DOHH2 (cell line): ENCODE data around the gene NEK10.

ENCODE experiments used
- CTCF ChIP-seq: fragments of 200-600 bp; sonication (generic); IDR thresholded peaks from one replicate; pipeline ENCODE4 v1.5.1; 2014; ENCODE audit warnings: antibody characterized with exemption, mild to moderate bottlenecking, low read depth, low read length; ENCODE audit not compliant: poor library complexity, severe bottlenecking
- EZH2phosphoT487 ChIP-seq: fragments of 200-600 bp; sonication (generic); IDR thresholded peaks from 2 replicates; pipeline ENCODE4 v1.6.1; 2017; ENCODE audit warnings: borderline replicate concordance, mild to moderate bottlenecking, antibody characterized with exemption, low read length, moderate library complexity, mixed read lengths

GRCh38 chr3:27387625-27388024 lies 18.4 kb upstream of the NEK10 start:
- TF ChIP-seq CTCF (no peak), EZH2phosphoT487 (no peak)
